DND-41 (cell line): Measurements from ENCODE around the gene ACTN1.

ENCODE experiments used
- ATAC-seq: fragments of 200-7000 bp; cut with Tn5 transposase; 3 replicates; pipeline ENCODE4 v1.9.1; 2021; ENCODE audit warnings: low read depth; ENCODE audit not compliant: insufficient read depth
- DNase-seq: peaks from one replicate; pipeline ENCODE4 v3.0.0-alpha.2; 2020
- H2AFZ ChIP-seq: 2 replicates; pipeline ENCODE4 v1.6.0; 2012; ENCODE audit warnings: low read depth, low read length
- H3K27ac ChIP-seq: 2 replicates; pipeline ENCODE4 v1.5.1; 2012; ENCODE audit warnings: low read length, inconsistent platforms
- H3K27me3 ChIP-seq: fragments of 200-600 bp; sonication (generic); 2 replicates; pipeline ENCODE4 v1.6.0; 2012; ENCODE audit warnings: low read length, mild to moderate bottlenecking, inconsistent platforms; ENCODE audit not compliant: insufficient read depth, poor library complexity
- H3K36me3 ChIP-seq: 2 replicates; pipeline ENCODE4 v1.5.1; 2012; ENCODE audit warnings: low read length, inconsistent platforms; ENCODE audit not compliant: insufficient read depth
- H3K4me1 ChIP-seq: 2 replicates; pipeline ENCODE4 v1.5.1; 2012; ENCODE audit warnings: mild to moderate bottlenecking, low read length; ENCODE audit not compliant: insufficient read depth
- H3K4me2 ChIP-seq: 2 replicates; pipeline ENCODE4 v1.6.0; 2012; ENCODE audit warnings: mild to moderate bottlenecking, moderate library complexity, low read length, inconsistent platforms; ENCODE audit not compliant: insufficient read depth
- H3K4me3 ChIP-seq, 2 experiments: fragments of 200-600 bp in 1 of 2; shearing (Covaris generic) in 1 of 2; 2 replicates each; pipeline ENCODE4 v1.5.1; 2012 to 2016; ENCODE audit warnings: inconsistent platforms in 2 of 2, low read length in 2 of 2, mild to moderate bottlenecking in 2 of 2, low read depth in 1 of 2, moderate library complexity in 1 of 2
- H3K79me2 ChIP-seq: 2 replicates; pipeline ENCODE4 v1.6.0; 2012; ENCODE audit warnings: low read length, inconsistent platforms; ENCODE audit not compliant: insufficient read depth
- H3K9ac ChIP-seq: 2 replicates; pipeline ENCODE4 v1.6.0; 2012; ENCODE audit warnings: low read depth, mild to moderate bottlenecking, inconsistent platforms, low read length, moderate library complexity
- H3K9me3 ChIP-seq: 2 replicates; pipeline ENCODE4 v1.5.1; 2012; ENCODE audit warnings: low read length, moderate library complexity, mild to moderate bottlenecking, inconsistent platforms; ENCODE audit not compliant: insufficient read depth, severe bottlenecking
- H4K20me1 ChIP-seq: 2 replicates; pipeline ENCODE4 v1.6.0; 2012; ENCODE audit warnings: low read length; ENCODE audit not compliant: insufficient read depth
- CTCF ChIP-seq: IDR thresholded peaks from 2 replicates; pipeline ENCODE4 v1.5.1; 2012; ENCODE audit warnings: borderline replicate concordance, low read length, moderate library complexity, mild to moderate bottlenecking; ENCODE audit not compliant: poor library complexity, severe bottlenecking; ENCODE audit errors: extremely low read depth
- EZH2 ChIP-seq: IDR thresholded peaks from 3 replicates; pipeline ENCODE4 v1.6.1; 2012; ENCODE audit warnings: borderline replicate concordance, low read depth, mild to moderate bottlenecking, moderate library complexity, low read length, inconsistent platforms; ENCODE audit not compliant: severe bottlenecking

ACTN1 gene

DNA sequence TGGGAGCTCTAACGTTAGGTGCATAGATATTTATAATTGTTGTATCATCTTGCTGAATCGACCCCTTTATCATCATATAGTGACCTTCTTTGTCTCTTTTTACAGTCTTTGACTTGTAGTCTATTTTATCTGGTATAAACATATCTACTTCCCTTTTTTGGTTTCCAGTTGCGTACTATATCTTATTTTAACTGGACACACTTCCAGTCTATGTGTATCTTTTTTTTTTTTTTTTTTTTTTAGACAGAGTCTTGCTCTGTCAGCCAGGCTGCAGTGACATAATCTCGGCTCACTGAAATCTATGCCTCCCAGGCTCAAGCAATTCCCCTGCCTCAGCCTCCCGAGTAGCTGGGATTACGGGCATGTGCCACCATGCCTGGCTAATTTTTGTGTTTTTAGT lies 144.3 kb downstream of the ACTN1 start:
- Histone ChIP-seq H3K27ac (no peak overlapping the region), H3K79me2 (no peaks in the 10 kb centered on the region), H3K36me3 (no peaks in the 10 kb centered on the region), H2AFZ (no peak overlapping the region), H3K4me3 (no peak overlapping the region), H3K27me3 (no peaks in the 10 kb centered on the region), H4K20me1 (no peaks in the 10 kb centered on the region), H3K9ac (no peak overlapping the region), H3K4me1 (no peaks in the 10 kb centered on the region), H3K4me2 (no peak overlapping the region), H3K9me3 (peaks cover 19% of the 10 kb centered on the region)
- no peak for DNase-seq
- TF ChIP-seq EZH2 (no peak), CTCF (no peak)
- ATAC-seq = no peak

GRCh38 chr14:68828698-68829097 lies 150.4 kb downstream of the ACTN1 start:
- H3K27ac ChIP-seq = no peak overlapping the region
- no peak overlapping the region for H3K9ac ChIP-seq
- TF ChIP-seq EZH2 (no peak), CTCF (no peak)
- no peaks in the 10 kb centered on the region for H3K4me1 ChIP-seq
- H3K27me3 ChIP-seq = no peaks in the 10 kb centered on the region
- no peaks in the 10 kb centered on the region for H4K20me1 ChIP-seq
- H3K79me2 ChIP-seq = no peaks in the 10 kb centered on the region
- H2AFZ ChIP-seq = no peak overlapping the region
- no peaks in the 10 kb centered on the region for H3K36me3 ChIP-seq
- no peak for ATAC-seq
- DNase-seq = no peak
- H3K9me3 ChIP-seq = no peaks in the 10 kb centered on the region
- no peak overlapping the region for H3K4me2 ChIP-seq
- no peak overlapping the region for H3K4me3 ChIP-seq

DNA sequence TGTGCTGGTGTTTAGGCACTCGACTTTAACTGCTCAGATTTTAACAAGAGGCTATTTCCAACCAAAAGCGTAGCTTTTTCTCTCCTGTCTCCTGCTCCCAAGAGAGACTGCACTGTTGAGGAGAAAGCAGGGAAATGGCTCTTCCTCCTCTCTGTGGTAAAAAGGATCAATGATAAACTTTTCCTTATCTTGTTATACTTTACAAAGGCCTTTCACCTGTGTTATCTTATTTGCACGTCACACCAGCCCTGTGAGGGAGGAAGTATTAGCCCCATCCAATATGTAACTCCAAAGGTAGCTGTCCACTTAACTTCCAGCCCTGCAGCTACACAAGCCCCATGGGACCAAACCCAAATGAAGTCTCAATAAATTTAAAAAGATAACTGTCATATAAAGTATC lies 153.4 kb downstream of the ACTN1 start:
- Histone ChIP-seq H3K4me1 (peaks cover 1% of the 10 kb centered on the region; the same call in 1 of the 2 replicates), H2AFZ (no peak overlapping the region), H3K36me3 (no peaks in the 10 kb centered on the region), H3K9me3 (no peaks in the 10 kb centered on the region), H4K20me1 (no peaks in the 10 kb centered on the region), H3K79me2 (no peaks in the 10 kb centered on the region), H3K27me3 (no peaks in the 10 kb centered on the region), H3K4me2 (no peak overlapping the region), H3K27ac (no peak overlapping the region), H3K4me3 (no peak overlapping the region), H3K9ac (no peak overlapping the region)
- ATAC-seq = no peak
- no peak for DNase-seq
- no peak for TF ChIP-seq CTCF
- TF ChIP-seq EZH2 = no peak
